Stimulated activated CD4-positive, alpha-beta T cell treated with anti-CD3 and anti-CD28 coated beads, TNF-alpha, amount 100 ng/mL, for 24 hours (primary cell): ENCODE measurements around the gene FSD1L.

Experiments used
- DNase-seq, 3 experiments: peaks; one replicate each; pipeline ENCODE4 v3.0.0-alpha.2; 2020; ENCODE audit warnings: low read depth in 3 of 3

Gene FSD1L

GRCh38 chr9:105435453-105435852 is 12.4 kb upstream of the FSD1L start:
- DNase-seq: no peak

- DNase-seq: no peak
These were observed 11.1 kb upstream of the FSD1L start for GRCh38 chr9:105436783-105437182.

DNA sequence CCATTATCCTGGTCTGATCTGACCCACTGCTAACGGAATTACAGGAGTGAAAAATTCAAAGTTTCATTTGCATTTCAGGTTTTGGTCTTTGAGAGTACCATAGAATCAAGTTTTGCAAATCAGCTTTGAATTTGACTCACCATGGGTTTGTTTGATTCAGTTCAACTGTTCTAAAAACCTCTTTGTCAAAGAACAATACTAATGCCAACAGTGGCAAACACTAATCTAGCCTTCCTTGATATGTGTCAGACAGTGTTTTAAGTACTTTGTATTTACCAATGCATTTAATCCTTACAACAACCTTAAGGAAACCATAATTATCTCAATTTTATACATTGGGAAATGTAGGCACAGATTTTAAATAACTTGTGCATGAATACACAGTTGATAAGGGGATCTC is 10.1 kb upstream of the FSD1L start:
- no peak for DNase-seq

GRCh38 chr9:105438141-105438806 is 9.6 kb upstream of the FSD1L start:
- DNase-seq: no peak

DNA sequence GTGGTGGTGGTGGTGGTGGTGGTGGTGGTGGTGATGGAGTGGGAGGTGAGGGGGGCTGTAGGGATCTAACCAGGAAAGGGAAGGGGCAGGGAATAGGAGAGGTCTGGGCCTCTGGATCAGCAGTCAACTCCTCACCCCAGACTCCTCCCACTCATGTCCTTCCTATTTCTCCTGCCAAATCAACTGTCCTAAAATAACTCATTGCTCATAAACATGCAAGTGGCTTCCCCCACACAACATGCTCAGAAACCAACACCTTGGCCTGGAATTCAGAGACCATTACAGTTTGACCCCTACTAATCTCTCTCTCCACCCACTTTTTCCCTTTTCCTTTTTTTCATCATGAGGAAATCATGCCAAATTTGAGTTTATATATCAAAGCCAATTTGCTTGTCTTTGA is 8.4 kb upstream of the FSD1L start:
- no peak for DNase-seq

DNA sequence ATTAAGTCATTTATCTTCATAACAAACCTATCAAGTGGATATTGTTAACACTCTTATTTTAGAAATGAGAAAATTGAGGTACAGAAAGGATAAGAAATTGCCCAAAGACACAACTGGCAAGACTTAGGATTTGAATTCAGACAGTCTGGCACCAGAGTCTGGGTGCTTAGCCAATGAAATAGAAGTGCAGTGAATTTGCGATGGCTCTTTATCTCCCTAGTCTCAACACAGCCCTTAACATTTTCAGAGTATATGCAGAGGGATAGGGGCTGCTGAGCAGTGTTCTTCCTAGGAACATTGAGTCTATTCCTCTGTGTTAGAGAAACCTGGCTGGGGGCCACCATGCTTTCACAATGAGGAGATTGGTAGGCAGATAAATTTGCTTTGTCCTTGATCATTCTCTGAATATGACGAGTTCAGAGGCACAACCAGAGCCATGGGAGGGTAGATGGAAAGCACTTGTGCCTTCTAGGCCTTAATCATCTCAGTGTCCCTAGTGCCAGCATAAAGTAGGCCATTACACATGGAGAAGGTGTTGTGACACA is 6.1 kb upstream of the FSD1L start:
- DNase-seq: no peak

- DNase-seq: no peak
These were observed 4.7 kb upstream of the FSD1L start for GRCh38 chr9:105443121-105443520.

DNA sequence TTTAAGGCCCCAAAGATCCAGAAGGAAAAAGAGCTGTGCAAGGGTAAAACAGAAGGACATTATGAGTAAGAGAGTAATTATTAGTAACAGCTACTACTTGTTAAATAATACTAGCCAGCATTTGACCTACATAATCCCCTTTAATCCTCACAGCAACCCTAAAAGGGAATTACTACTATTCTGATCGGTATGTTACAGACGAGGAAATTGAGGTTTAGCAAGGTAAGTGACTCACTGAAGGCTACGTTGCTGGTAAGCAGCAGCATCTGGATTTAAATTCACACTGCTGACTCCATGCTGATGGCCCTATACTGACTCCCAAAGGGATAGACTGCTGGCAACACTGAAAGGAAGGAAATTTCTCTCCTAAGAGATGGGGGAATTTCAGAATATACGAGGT is 3.7 kb upstream of the FSD1L start:
- no peak for DNase-seq

DNA sequence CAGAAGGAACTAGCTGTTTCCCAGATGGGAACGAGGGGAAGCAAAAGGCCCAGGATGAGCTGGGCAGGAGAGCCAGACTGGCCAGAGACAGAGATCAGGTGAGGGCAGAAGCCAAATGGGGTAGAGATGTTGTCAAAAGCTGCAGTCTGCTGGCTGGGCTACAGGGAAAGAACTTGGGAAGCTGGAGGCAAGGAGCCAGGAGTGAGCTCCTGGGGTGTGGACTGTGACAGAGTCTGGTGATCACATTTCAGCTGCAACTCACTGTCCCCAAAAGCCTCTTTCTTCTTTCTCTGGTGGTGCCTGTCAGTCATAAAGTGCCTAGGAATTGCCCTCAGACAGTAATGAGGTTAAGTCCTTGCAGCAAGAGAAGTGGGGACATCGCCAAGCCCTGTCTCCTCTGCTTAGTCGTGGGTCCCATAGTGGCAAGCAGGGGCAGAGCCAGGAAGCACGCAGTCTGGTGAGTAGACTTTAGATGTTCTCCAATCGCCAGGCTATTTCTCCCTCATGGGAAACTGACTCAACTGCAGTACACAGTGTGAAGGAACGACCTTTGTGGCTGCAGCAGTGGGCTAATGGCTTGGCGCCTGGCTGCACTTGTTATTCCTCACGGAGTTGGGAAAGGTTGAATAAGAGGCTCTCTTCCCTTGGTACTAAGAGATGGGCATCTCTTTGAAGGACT is 2.5 kb upstream of the FSD1L start:
- no peak for DNase-seq

DNA sequence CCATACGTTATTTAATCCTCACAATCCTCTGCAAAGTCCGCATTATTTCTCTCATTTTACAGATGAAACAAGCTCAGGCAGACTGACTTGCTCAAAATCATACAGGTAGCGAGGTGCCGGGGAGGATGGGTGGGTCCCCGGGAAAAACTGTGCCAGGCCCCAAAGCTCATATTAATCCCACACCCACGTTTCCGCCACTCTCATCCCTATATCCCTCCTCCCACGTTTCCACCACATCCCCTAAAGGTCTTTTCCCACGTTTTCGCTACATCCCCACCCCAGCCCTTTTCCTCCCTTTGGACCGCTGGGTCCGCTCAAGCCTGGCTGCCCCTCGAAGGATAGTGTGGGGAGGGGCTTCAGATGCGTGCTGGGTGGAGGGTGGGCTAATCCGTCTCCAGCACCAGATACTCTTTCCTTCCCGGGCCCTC is 434 bp upstream of the FSD1L start:
- no peak for DNase-seq

DNA sequence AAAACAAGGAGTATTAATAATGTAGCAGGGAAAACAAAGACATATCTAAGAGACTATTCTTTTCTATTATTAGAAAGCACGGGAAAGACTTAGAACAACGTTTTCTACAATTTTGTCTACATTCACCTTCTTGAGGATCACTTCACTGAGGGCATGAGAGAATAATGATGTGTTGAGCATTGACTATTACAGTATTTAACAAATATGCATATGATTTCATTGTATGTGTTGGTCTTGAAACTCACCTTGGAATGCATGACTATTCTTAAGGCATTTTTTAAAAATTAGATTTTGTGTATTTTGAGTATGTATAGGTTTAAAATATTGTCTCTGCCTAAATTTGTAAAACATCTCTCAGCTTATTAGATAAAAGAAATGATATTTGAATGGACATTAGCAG is 1.2 kb downstream of the FSD1L start:
- no peak for DNase-seq

- DNase-seq: no peak
These were observed 4.4 kb downstream of the FSD1L start for GRCh38 chr9:105452185-105452584.

DNA sequence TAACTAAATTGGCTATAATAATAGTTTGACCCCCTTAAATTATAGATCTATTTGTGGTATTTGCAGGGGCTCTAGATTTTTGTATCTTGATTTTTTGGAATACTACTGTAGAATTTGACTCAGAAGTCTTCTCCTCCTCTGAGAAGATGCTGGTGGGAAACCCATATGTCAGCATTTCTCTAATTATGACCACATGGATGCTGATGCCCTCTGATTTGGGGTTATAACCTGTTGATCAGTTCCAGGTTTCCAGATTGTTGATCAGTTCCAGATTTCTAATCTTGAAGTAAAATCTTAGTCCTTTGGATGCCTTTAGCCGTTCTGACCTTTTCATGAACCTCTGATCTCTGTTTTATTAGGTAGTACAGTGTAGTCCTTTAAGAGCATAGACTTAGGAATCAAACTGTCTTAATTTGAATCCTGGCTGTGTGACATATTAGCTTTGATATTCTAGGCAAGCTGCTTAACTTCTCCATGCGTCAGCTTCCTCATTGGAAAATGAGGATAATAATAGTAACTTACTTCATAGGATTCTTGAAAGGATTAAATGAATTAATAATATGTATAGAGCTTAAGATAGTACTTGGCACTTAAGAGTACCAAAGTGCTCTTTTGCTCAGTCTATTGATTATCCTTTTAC is 8.1 kb downstream of the FSD1L start:
- no peak for DNase-seq

DNA sequence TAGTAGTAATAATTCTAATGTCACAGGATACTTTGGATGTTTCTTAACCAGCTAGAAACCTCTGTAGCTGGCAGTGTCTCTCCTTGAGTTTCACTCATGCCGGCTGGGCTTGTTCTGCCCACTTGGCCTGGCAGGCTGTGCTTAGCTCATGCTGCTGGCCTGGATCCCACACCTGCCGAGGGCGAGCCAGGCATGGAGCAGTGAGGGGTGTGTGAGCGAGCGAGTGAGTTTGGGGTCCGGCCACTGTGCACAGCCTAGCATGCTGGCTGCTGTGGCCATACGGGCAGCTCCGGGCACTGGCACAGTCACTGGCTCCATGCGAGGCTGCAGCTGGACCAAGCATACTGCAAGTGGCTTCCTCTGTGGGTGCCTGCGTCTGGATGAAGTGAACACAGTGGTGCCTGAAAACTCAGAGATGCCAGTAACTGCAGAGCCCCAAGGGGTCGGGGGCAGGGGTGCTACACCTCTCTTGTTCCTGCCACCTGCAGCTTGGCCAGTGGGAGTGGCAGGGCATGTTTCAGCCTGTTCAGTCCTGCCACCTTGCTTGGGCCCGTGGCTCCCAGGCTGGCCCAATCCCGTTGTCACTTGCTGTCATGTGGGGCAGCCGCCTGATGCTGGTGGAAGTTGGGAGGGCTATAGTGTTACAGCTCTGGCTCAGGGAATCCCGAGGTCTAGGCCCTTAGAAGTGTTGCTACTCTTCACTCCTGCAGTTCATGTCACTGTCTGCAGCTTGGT is 9.9 kb downstream of the FSD1L start:
- DNase-seq: no peak

- DNase-seq: no peak
These were observed 10.6 kb downstream of the FSD1L start for GRCh38 chr9:105458404-105458803.

GRCh38 chr9:105459336-105459735 is 11.5 kb downstream of the FSD1L start:
- no peak for DNase-seq

GRCh38 chr9:105466898-105467455 is 19.1 kb downstream of the FSD1L start:
- no peak for DNase-seq

DNA sequence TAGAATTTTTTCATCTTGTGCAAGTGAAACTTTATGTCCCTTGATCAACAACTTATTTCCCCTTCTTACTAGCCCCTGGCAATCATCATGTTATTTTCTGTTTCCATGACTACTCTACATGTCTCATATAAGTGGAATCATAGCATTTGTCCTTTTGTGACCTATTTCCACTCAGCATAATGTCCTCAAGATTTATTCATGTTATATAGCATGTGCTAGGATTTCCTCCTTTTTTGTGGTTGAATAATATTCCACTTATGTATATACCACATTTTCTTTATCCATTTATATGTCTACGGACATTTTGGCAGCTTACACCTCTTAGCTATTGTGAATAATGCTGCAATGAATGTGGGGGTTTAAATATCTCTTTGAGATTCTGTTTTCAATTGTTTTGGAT is 21.0 kb downstream of the FSD1L start:
- no peak for DNase-seq

GRCh38 chr9:105473221-105473620 is 25.4 kb downstream of the FSD1L start:
- DNase-seq: no peak

DNA sequence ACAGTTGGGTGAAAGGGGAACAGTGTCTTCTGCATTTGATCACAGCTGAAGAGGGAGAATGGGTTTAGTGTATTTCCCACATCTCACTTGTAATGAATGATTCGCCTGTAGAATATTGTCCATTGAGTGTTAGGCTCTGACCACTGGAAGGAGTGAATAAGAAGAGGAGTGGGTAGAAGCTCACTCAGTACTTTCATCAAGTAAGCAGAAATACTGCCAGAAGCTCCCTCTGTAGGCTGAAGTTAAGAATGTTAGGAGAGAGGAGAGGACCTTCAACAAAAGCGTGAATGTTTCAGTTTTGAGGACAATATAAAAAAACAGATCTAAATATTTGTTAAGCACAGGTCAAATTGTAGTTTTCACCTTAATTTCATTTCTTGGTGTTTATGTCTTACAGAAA is 27.5 kb downstream of the FSD1L start:
- no peak for DNase-seq

DNA sequence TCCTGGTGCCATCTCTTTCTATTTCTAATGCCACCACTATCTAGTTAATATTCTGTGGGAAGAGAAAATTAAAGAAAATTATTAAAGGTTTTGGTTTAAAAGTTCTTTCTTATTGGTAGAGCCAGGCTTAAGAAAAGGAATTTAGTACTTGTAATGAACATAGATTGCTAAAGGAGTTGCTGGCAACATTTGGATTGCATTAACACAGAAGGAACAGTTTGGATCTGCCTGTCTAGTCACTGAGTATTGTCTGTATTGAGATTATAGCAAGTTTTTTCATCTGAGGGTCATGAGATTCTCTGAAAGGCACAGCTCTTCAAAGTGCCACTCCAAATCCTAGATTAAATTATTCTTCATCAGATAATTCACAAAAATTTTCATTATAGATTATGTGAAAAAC is 32.0 kb downstream of the FSD1L start:
- DNase-seq: no peak

- no peak for DNase-seq
These were observed 35.8 kb downstream of the FSD1L start for GRCh38 chr9:105483618-105484017.
